Glutamatergic neuron (in vitro differentiated cells): ENCODE data around the gene APOBR. TPM values are rescaled to one million over a fixed set of nuclear protein-coding genes. Genes with fewer than 3 reads are reported as not detected.
A peak's percentile ranks its signal among the peaks of the same experiment; 100 is the strongest.
"Not testable (repeated sequence)": the region's sequence is repeated elsewhere in the genome, so short reads cannot be mapped to it uniquely, and the experiment has no call there.

Experiments used
- DNase-seq: peaks from one replicate; pipeline ENCODE4 v3.0.0; 2022
- H3K27ac Mint-ChIP-seq: one replicate; pipeline ENCODE4 v1.8.0; 2020; ENCODE audit warnings: mild to moderate bottlenecking, mixed read lengths, inconsistent platforms; ENCODE audit not compliant: unreplicated experiment
- H3K27me3 Mint-ChIP-seq: one replicate; pipeline ENCODE4 v1.8.0; 2020; ENCODE audit warnings: mild to moderate bottlenecking, moderate library complexity, mixed read lengths, inconsistent platforms; ENCODE audit not compliant: unreplicated experiment
- H3K36me3 Mint-ChIP-seq: one replicate; pipeline ENCODE4 v1.8.0; 2020; ENCODE audit warnings: mild to moderate bottlenecking, mixed read lengths, inconsistent platforms; ENCODE audit not compliant: unreplicated experiment
- H3K4me1 Mint-ChIP-seq: one replicate; pipeline ENCODE4 v1.8.0; 2020; ENCODE audit warnings: mild to moderate bottlenecking, low read depth, mixed read lengths, inconsistent platforms; ENCODE audit not compliant: unreplicated experiment
- H3K4me3 Mint-ChIP-seq: one replicate; pipeline ENCODE4 v1.8.0; 2020; ENCODE audit warnings: mild to moderate bottlenecking, mixed read lengths, inconsistent platforms; ENCODE audit not compliant: unreplicated experiment
- H3K9me3 Mint-ChIP-seq: one replicate; pipeline ENCODE4 v1.8.0; 2020; ENCODE audit warnings: mild to moderate bottlenecking, moderate library complexity, mixed read lengths, inconsistent platforms; ENCODE audit not compliant: unreplicated experiment
- total RNA-seq: library from RNA; stranded (reverse); fragmentation: NEBNext Ultra II Directional; extraction: Animal tissue kit (Norgen Biotek cat#: 25700); gene quantifications from one replicate; pipeline ENCODE4 v1.2.1, GENCODE V29; 2021; ENCODE audit not compliant: unreplicated experiment
- TF ChIP-seq, protein P1 (sequence below): fragments of 200-600 bp; sonication (generic); IDR thresholded peaks from one replicate; pipeline ENCODE4 v1.5.0; 2021; ENCODE audit not compliant: partially characterized antibody, unreplicated experiment

Gene APOBR
- total RNA-seq, 1 donor from 2014 or later, result not detected

GRCh38 chr16:28478506-28479180 lies 15.8 kb upstream of the APOBR start:
- Mint-ChIP-seq H3K4me1 (no peaks in the 10 kb centered on the region), H3K27ac (no peak overlapping the region), H3K27me3 (no peaks in the 10 kb centered on the region), H3K4me3 (no peak overlapping the region), H3K36me3 (no peaks in the 10 kb centered on the region), H3K9me3 (no peaks in the 10 kb centered on the region)
- TF ChIP-seq, protein P1, sequence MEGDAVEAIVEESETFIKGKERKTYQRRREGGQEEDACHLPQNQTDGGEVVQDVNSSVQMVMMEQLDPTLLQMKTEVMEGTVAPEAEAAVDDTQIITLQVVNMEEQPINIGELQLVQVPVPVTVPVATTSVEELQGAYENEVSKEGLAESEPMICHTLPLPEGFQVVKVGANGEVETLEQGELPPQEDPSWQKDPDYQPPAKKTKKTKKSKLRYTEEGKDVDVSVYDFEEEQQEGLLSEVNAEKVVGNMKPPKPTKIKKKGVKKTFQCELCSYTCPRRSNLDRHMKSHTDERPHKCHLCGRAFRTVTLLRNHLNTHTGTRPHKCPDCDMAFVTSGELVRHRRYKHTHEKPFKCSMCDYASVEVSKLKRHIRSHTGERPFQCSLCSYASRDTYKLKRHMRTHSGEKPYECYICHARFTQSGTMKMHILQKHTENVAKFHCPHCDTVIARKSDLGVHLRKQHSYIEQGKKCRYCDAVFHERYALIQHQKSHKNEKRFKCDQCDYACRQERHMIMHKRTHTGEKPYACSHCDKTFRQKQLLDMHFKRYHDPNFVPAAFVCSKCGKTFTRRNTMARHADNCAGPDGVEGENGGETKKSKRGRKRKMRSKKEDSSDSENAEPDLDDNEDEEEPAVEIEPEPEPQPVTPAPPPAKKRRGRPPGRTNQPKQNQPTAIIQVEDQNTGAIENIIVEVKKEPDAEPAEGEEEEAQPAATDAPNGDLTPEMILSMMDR, result no peak
- DNase-seq, result no peak

DNA sequence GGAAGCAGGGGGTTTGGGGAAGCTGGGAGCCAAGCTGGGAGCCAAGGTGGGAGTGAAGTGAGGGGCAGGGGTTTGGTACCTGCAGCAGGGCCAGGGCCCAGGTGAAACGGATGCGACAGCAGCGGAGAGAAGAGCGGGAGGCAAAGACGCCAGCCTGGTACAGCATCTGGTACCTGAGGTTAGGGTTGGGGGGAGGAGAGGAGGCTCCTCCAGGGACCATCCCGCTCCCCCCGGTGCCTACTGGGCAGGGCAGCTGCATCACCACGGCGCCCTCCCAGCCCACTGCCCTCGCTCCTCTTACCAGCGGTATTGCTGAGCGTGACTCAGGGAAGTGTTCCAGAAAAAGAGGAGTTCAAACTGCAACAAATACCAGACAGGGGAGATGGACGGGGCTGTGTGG lies 12.4 kb upstream of the APOBR start:
- H3K27me3 Mint-ChIP-seq, result no peaks in the 10 kb centered on the region
- no peaks in the 10 kb centered on the region for H3K4me1 Mint-ChIP-seq
- H3K9me3 Mint-ChIP-seq, result no peaks in the 10 kb centered on the region
- TF ChIP-seq, protein P1, result no peak
- no peak for DNase-seq
- H3K27ac Mint-ChIP-seq, result no peak overlapping the region
- H3K36me3 Mint-ChIP-seq, result no peaks in the 10 kb centered on the region
- no peak overlapping the region for H3K4me3 Mint-ChIP-seq

DNA sequence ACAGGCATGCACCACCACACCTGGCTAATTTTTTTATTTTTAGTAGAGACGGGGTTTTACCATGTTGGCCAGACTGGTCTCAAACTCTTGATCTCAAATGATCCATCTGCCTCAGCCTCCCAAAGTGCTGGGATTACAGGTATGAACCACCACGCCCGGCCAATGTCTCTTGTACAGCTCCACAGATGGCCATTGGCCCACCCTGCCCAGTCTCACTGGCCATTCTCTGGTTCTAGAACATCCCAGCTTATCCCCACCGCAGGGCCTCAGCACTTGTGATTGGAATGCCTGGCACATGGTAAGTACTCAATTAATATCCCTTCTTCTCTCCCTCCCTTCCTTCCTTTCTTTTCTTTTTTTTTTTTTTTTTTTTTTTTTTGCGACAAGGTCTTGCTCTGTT lies 11.1 kb upstream of the APOBR start:
- not testable (repeated sequence) for H3K4me1 Mint-ChIP-seq, H3K9me3 Mint-ChIP-seq, H3K4me3 Mint-ChIP-seq, H3K27me3 Mint-ChIP-seq, H3K27ac Mint-ChIP-seq, H3K36me3 Mint-ChIP-seq, DNase-seq

DNA sequence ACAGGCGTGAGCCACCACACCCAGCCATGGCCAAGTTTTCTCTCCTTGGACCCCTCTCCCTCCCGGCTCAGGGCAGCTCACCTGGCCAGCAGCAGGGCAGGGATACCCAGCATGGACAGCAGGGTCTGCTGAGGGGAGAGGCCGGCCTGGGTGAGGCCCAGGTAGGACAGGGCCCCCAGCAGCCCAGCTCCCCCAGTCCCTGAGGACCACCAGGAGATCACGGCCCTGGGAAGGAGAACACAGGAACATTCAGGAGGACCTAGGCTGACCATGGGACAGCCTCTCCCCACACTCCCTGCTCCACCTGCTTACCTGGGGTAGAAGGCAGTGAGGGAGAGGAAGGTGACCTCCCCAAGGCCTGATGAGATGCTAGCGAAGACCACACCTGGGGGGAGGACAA lies 8.2 kb upstream of the APOBR start:
- H3K27ac Mint-ChIP-seq, result no peak overlapping the region
- TF ChIP-seq, protein P1, result no peak
- no peak overlapping the region for H3K4me3 Mint-ChIP-seq
- DNase-seq, result no peak
- no peaks in the 10 kb centered on the region for H3K36me3 Mint-ChIP-seq
- H3K27me3 Mint-ChIP-seq, result no peaks in the 10 kb centered on the region
- no peaks in the 10 kb centered on the region for H3K4me1 Mint-ChIP-seq
- H3K9me3 Mint-ChIP-seq, result peaks cover 2% of the 10 kb centered on the region

DNA sequence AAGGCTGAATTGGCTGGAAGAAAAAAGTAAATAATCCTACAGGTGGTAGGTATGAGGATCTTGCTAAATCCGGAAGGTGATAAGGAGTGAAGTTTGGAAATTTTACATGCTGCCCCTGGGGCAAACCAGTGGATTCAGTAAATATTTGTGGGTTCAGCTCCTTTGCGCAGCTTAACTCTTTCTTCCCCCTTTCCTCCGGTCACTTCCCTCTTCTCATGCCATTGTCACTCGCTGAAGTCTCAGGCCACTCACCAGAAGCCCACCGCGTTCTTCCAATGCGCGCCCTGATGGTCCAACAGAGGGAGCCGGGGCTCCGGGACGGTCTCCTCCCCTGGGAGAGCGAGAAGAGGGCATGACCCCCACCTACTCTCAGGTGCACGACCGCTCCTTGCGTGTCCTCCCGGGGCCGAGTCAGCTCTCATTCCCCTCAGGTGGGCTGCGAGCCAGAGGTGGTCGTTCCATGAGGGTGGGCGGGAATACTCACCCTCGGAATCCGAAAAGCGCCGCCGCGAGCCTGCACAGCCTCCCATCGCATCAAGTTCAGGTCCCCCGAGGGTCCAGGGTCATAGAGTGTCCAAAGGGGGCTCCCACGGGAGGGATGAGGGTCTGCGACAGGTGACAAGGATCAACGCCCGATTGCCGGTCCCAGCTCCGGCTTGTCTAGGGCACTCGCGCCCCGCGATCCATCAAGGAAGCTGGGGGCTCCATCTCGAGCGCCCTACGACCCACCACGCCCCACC lies 3.0 kb upstream of the APOBR start:
- TF ChIP-seq, protein P1, result no peak
- Mint-ChIP-seq H3K27me3 (peaks cover 8% of the 10 kb centered on the region), H3K4me1 (no peaks in the 10 kb centered on the region), H3K27ac (peak overlapping the region; percentile 100), H3K4me3 (peak overlapping the region; percentile 95), H3K9me3 (peaks cover 8% of the 10 kb centered on the region), H3K36me3 (no peaks in the 10 kb centered on the region)
- peak; percentile 38 for DNase-seq
